Activated naive CD4-positive, alpha-beta T cell treated with anti-CD3 and anti-CD28 coated beads for 36 hours (primary cell): ENCODE data around the gene FOXA3. TPM values are rescaled to one million over a fixed set of nuclear protein-coding genes. Genes with fewer than 3 reads are reported as not detected.

Experiments used
- CTCF ChIA-PET: fragments of 350-600 bp; sonication (Branson Sonifier 250); formaldehyde crosslinking; loops from one replicate; lab custom pipeline; 2021; ENCODE audit warnings: antibody characterized with exemption; lab: Charles Lee
- DNase-seq: peaks from one replicate; pipeline ENCODE4 v3.0.0-alpha.2; 2020
- H3K27ac Mint-ChIP-seq: one replicate; pipeline ENCODE4 v1.8.0; 2021; ENCODE audit warnings: mild to moderate bottlenecking, mixed read lengths
- H3K27me3 Mint-ChIP-seq: one replicate; pipeline ENCODE4 v1.8.0; 2021; ENCODE audit warnings: low read depth, mixed read lengths
- H3K36me3 Mint-ChIP-seq: one replicate; pipeline ENCODE4 v1.8.0; 2021; ENCODE audit warnings: low read depth, mixed read lengths
- H3K4me1 Mint-ChIP-seq: one replicate; pipeline ENCODE4 v1.8.0; 2021; ENCODE audit warnings: low read depth, mixed read lengths
- H3K4me3 Mint-ChIP-seq: one replicate; pipeline ENCODE4 v1.8.0; 2021; ENCODE audit warnings: mild to moderate bottlenecking, moderate library complexity, mixed read lengths
- H3K9me3 Mint-ChIP-seq: one replicate; pipeline ENCODE4 v1.8.0; 2021; ENCODE audit warnings: mixed read lengths
- intact Hi-C: fragments of 100-400 bp; cut with micrococcal nuclease; formaldehyde crosslinking; loops from one replicate; pipeline ENCODE4 v1.15.1; 2023
- total RNA-seq, 2 experiments: library from RNA; stranded (reverse); gene quantifications; one replicate each; pipeline ENCODE4 v1.2.3, GENCODE V29; 2021

FOXA3 gene
- total RNA-seq, 2 experiments from 2014 or later, result 0.20 TPM; not detected in 1

GRCh38 chr19:45919678-45920077 is 55.6 kb downstream of the FOXA3 start:
- Mint-ChIP-seq H3K9me3 (no peaks in the 10 kb centered on the region), H3K4me1 (no peaks in the 10 kb centered on the region), H3K36me3 (no peaks in the 10 kb centered on the region), H3K27me3 (peaks cover 9% of the 10 kb centered on the region), H3K27ac (no peak overlapping the region), H3K4me3 (no peak overlapping the region)
- CTCF ChIA-PET, result interaction anchor here (0.6 kb wide), 1 partner anchor 73 kb away, joined by 4 read pairs; no protein-coding TSS in a partner anchor
- intact Hi-C loops, result no loop called here
- no peak for DNase-seq

DNA sequence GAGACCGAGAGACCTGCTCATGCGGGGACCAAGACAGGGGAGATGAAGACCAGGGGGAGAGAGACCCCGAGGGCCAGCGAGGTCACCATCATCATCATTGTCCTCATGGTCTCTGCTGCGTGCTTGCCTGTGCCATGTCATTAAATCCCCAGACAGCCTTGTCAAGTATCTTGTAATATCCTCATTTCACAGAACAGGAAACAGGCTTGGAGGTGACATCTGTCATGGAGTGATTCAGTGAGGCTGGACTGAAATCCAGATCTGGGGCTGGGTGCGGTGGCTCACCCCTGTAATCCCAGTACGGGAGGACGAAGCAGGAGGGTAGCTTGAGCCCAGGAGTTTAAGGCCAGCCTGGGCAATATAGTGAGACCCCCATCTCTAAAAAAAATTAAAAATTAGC is 56.3 kb downstream of the FOXA3 start:
- intact Hi-C loops, result no loop called here
- H3K4me3 Mint-ChIP-seq, result no peak overlapping the region
- peaks cover 9% of the 10 kb centered on the region for H3K27me3 Mint-ChIP-seq
- no peak for DNase-seq
- H3K27ac Mint-ChIP-seq, result no peak overlapping the region
- H3K36me3 Mint-ChIP-seq, result no peaks in the 10 kb centered on the region
- CTCF ChIA-PET, result no interaction called here
- no peaks in the 10 kb centered on the region for H3K4me1 Mint-ChIP-seq
- no peaks in the 10 kb centered on the region for H3K9me3 Mint-ChIP-seq

DNA sequence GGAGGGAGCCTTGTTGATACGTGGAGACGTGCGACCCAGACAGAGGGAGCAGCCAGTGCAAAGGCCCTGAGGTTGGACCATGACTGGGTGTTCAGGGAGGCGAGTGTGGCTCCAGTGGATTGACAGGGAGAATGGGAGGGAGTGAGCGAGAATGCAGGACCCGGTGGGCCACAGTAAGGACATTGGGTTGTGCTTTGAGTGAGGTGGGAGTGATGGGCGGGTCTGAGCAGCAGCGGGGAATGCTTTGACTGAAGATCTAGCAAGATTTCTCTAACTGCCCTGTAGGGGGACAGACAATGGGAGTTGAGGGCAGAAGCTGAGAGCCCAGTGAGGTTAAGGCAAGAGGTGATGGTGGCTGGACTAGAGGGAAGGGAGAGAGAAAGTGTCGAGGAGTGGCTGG is 58.2 kb downstream of the FOXA3 start:
- no peak for DNase-seq
- Mint-ChIP-seq H3K4me3 (no peak overlapping the region), H3K4me1 (peaks cover 2% of the 10 kb centered on the region), H3K27ac (no peak overlapping the region), H3K9me3 (no peaks in the 10 kb centered on the region), H3K27me3 (peaks cover 4% of the 10 kb centered on the region), H3K36me3 (no peaks in the 10 kb centered on the region)
- CTCF ChIA-PET, result no interaction called here
- intact Hi-C loops, result no loop called here

Other genes starting within 250 kb of the FOXA3 start
- 100 to 1,000 TPM; 145 to 159 TPM for gene EML2, start 224.9 kb upstream of the FOXA3 start, total RNA-seq
- 1 to 10 TPM; 1.8 to 2.3 TPM for gene GIPR, start 196.1 kb upstream of the FOXA3 start, total RNA-seq
- gene SNRPD2, start 172.4 kb upstream of the FOXA3 start, total RNA-seq, result 100 to 1,000 TPM; 976 to 988 TPM
- 10 to 100 TPM; 12.0 to 14.1 TPM for gene QPCTL, start 171.7 kb upstream of the FOXA3 start, total RNA-seq
- gene FBXO46, start 133.4 kb upstream of the FOXA3 start, total RNA-seq, result 10 to 100 TPM; 21.8 to 23.2 TPM
- not detected for gene MEIOSIN, start 130.9 kb upstream of the FOXA3 start, total RNA-seq
- gene SIX5, start 95.1 kb upstream of the FOXA3 start, total RNA-seq, result 1 to 10 TPM; 1.8 to 2.2 TPM
- 1 to 10 TPM; 6.1 TPM for gene DMPK, start 81.8 kb upstream of the FOXA3 start, total RNA-seq
- 10 to 100 TPM; 28.6 to 29.1 TPM for gene DMWD, start 71.5 kb upstream of the FOXA3 start, total RNA-seq
- under 1 TPM in 1 of 2 experiments, not detected in 1; 0.17 TPM for gene RSPH6A, start 49.0 kb upstream of the FOXA3 start, total RNA-seq
- gene SYMPK, start 1.2 kb upstream of the FOXA3 start, total RNA-seq, result 10 to 100 TPM; 96.9 to 97.4 TPM
- gene IRF2BP1, start 21.8 kb downstream of the FOXA3 start, total RNA-seq, result 10 to 100 TPM; 11.4 TPM
- 1 to 10 TPM; 4.5 to 4.8 TPM for gene MYPOP, start 38.3 kb downstream of the FOXA3 start, total RNA-seq
- not detected for gene NANOS2, start 50.5 kb downstream of the FOXA3 start, total RNA-seq
- gene NOVA2, start 109.5 kb downstream of the FOXA3 start, total RNA-seq, result not detected
- 10 to 100 TPM; 26.4 to 29.3 TPM for gene CCDC61, start 131.1 kb downstream of the FOXA3 start, total RNA-seq
- not detected for gene PGLYRP1, start 158.7 kb downstream of the FOXA3 start, total RNA-seq
- not detected for gene IGFL4, start 176.7 kb downstream of the FOXA3 start, total RNA-seq